HepG2 (cell line): ENCODE data around the gene ATP23. TPM values are rescaled to one million over a fixed set of nuclear protein-coding genes. Genes with fewer than 3 reads are reported as not detected.

Experiments
- ATAC-seq: fragments of 200-7000 bp; cut with Tn5 transposase; 3 replicates; pipeline ENCODE4 v1.9.1; 2020; ENCODE audit warnings: mild to moderate bottlenecking, moderate library complexity
- BruUV-seq: library from RNA; stranded (reverse); fragments of 400-500 nt; replicated peaks from 2 replicates; lab custom pipeline; 2021; lab: Mats Ljungman, UMichigan
- CTCF ChIA-PET: fragments of 300-600 bp; formaldehyde crosslinking; extraction: SDS; loops from one replicate; lab custom pipeline; 2021; ENCODE audit warnings: low total read pairs, inconsistent platforms, low intra/inter-chr PET ratio; lab: Yijun Ruan, JAX
- POLR2A ChIA-PET: fragments of 350-600 bp; sonication (Branson Sonifier 250); formaldehyde crosslinking; loops from one replicate; lab custom pipeline; 2020; ENCODE audit warnings: antibody characterized with exemption, inconsistent platforms; lab: Yijun Ruan, JAX
- DNase-seq: peaks from one replicate; pipeline ENCODE4 v3.0.0-alpha.2; 2015; ENCODE audit warnings: low spot score
- FAIRE-seq: peaks from 3 replicates; lab custom pipeline; 2011; peaks lifted over from hg19 to GRCh38; lab: Jason Lieb, UNC
- H2AFZ ChIP-seq: one replicate; pipeline ENCODE4 v1.6.1; 2011; ENCODE audit warnings: low read length, inconsistent platforms
- H3K27ac ChIP-seq: fragments of 300-600 bp; 3 replicates; pipeline ENCODE4 v1.8.0; 2011; ENCODE audit warnings: mixed run types, mild to moderate bottlenecking, mixed read lengths, low read length, inconsistent platforms; ENCODE audit not compliant: insufficient read depth; ENCODE audit errors: extremely low read length
- H3K27me3 ChIP-seq, 2 experiments: fragments of 200-600 bp in 1 of 2; 2 replicates in 1 of 2; 3 replicates in 1 of 2; pipeline versions ENCODE4 v1.6.0 to v1.8.0; 2011; ENCODE audit warnings: low read length in 2 of 2, mild to moderate bottlenecking in 2 of 2, moderate library complexity in 2 of 2, inconsistent platforms in 1 of 2; ENCODE audit not compliant: insufficient read depth in 2 of 2, control insufficient read depth in 1 of 2
- H3K36me3 ChIP-seq, 2 experiments: fragments of 200-600 bp in 1 of 2; replicated peaks in 1 of 2; 2 replicates in 1 of 2; 3 replicates in 1 of 2; pipeline versions ENCODE4 v1.5.1 to v1.8.0; 2011; ENCODE audit warnings: low read length in 2 of 2, inconsistent platforms in 1 of 2; ENCODE audit not compliant: insufficient read depth in 2 of 2, control insufficient read depth in 1 of 2
- H3K4me1 ChIP-seq: 2 replicates; pipeline ENCODE4 v1.5.1; 2012; ENCODE audit warnings: low read length, inconsistent platforms; ENCODE audit not compliant: insufficient read depth
- H3K4me2 ChIP-seq: 2 replicates; pipeline ENCODE4 v1.6.0; 2011; ENCODE audit warnings: low read depth, low read length, inconsistent platforms
- H3K4me3 ChIP-seq, 3 experiments: fragments of 200-600 bp in 1 of 3; sonication (generic), shearing (Covaris generic) in 1 of 3; replicated peaks in 1 of 3; 2 replicates each; pipeline ENCODE4 v1.5.1; 2011 to 2016; ENCODE audit warnings: low read length in 3 of 3, inconsistent platforms in 2 of 3, low read depth in 2 of 3, mild to moderate bottlenecking in 2 of 3, control low read depth in 1 of 3, mixed read lengths in 1 of 3; ENCODE audit not compliant: insufficient read depth in 1 of 3
- H3K79me2 ChIP-seq: one replicate; pipeline ENCODE4 v1.6.1; 2011; ENCODE audit warnings: low read length, inconsistent platforms; ENCODE audit not compliant: insufficient read depth
- H3K9ac ChIP-seq: 2 replicates; pipeline ENCODE4 v1.6.0; 2011; ENCODE audit warnings: mild to moderate bottlenecking, low read depth, low read length, inconsistent platforms; ENCODE audit not compliant: insufficient read depth
- H3K9me3 ChIP-seq: 2 replicates; pipeline ENCODE4 v1.5.1; 2012; ENCODE audit warnings: mild to moderate bottlenecking, low read length
- H4K20me1 ChIP-seq: 2 replicates; pipeline ENCODE4 v1.6.0; 2011; ENCODE audit warnings: inconsistent platforms, mild to moderate bottlenecking, low read length, moderate library complexity; ENCODE audit not compliant: insufficient read depth
- BCL6 ChIP-seq: IDR thresholded peaks from 2 replicates; pipeline ENCODE4 v1.6.1; 2016; ENCODE audit warnings: missing genetic modification reagents, missing compliant biosample characterization
- ZBTB42 ChIP-seq: sonication (generic); formaldehyde crosslinking; IDR thresholded peaks from 2 replicates; pipeline ENCODE4 v1.5.0; 2020; ENCODE audit warnings: mild to moderate bottlenecking, missing genetic modification reagents
- ZNF841 ChIP-seq: sonication (generic); formaldehyde crosslinking; IDR thresholded peaks from 2 replicates; pipeline ENCODE4 v1.8.1; 2023; ENCODE audit warnings: missing genetic modification reagents, borderline replicate concordance
- WGBS: methylation state at CpG from one replicate; pipeline ENCODE4 v1.1.6; 2017; ENCODE audit warnings: low lambda C conversion rate; 5-methylcytosine and 5-hydroxymethylcytosine counted together
- in situ Hi-C: cut with HindIII; loops from 2 replicates; pipeline ENCODE4 v1.10.0; 2017; ENCODE audit warnings: low pct_unique_long_range_greater_than_20kb; ENCODE audit not compliant: extremely low pct_ligation_motif_present
- intact Hi-C: fragments of 100-400 bp; cut with micrococcal nuclease; formaldehyde crosslinking; loops from one replicate; pipeline ENCODE4 v1.10.0; 2022; ENCODE audit not compliant: unreplicated experiment
- polyA plus RNA-seq, 8 experiments: library from polyadenylated mRNA; depleted of rRNA in 3 of 8; stranded (reverse) in 7 of 8; unstranded in 1 of 8; fragments of >200 nt; fragmentation: Illumina TruSeq in 4 of 8; extraction: Trizol in 4 of 8; gene quantifications; 2 replicates each; pipeline versions ENCODE4 v1.2.1 to v1.2.3, GENCODE V29; 2011 to 2016; ENCODE audit warnings: low read depth in 4 of 8, missing spikeins in 1 of 8, mixed read lengths in 1 of 8; ENCODE audit not compliant: insufficient read depth in 1 of 8
- total RNA-seq, 5 experiments: library from RNA; depleted of rRNA; stranded (reverse); fragments of >200 nt; fragmentation: Illumina TruSeq; extraction: Trizol; gene quantifications; 2 replicates each; pipeline ENCODE4 v1.2.3, GENCODE V29; 2016; ENCODE audit warnings: low read depth in 1 of 5
- TF ChIP-seq, protein P1 (sequence below): sonication (generic); formaldehyde crosslinking; IDR thresholded peaks from 2 replicates; pipeline ENCODE4 v1.8.0; 2023; ENCODE audit warnings: mild to moderate bottlenecking, missing genetic modification reagents

The ATP23 gene
- total and polyA plus RNA-seq, 2 of the 13 experiments (the other 11 are each of a cell fraction or from before 2014, with no cell fraction given), result 12.1 to 14.7 TPM

DNA sequence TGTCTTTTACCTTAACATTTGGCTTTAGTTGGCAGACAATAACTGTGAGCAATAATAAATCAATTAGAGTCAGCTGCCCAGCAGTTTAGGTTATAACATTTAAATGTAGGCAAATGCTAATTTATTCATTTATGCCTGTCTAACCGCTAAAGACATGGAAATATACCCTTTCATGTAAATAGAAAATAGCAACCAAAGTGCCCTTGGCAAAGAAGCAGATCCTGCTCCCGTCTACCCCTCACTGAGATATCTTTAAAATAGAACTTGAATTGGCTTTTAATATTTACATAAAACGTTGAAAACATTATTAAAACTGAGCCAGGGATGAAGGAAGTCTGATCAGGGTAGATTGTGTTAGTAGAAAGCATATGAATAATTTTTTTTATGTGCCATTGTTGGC is 67.3 kb downstream of the ATP23 start:
- intact Hi-C loops, result no loop called here
- no peak for ATAC-seq
- WGBS, result 0% methylated on average over 3 of the region's 3 CpGs
- FAIRE-seq, result no peak
- Histone ChIP-seq H3K27ac (no peak overlapping the region), H2AFZ (no peak overlapping the region), H3K9ac (no peak overlapping the region), H3K27me3 (no peaks in the 10 kb centered on the region), H4K20me1 (no peaks in the 10 kb centered on the region), H3K4me2 (no peak overlapping the region), H3K9me3 (no peaks in the 10 kb centered on the region), H3K79me2 (no peaks in the 10 kb centered on the region), H3K4me1 (no peaks in the 10 kb centered on the region), H3K36me3 (no peaks in the 10 kb centered on the region), H3K4me3 (no peak overlapping the region)
- ChIA-PET CTCF (no interaction called here), POLR2A (no interaction called here)
- in situ Hi-C loops, result no loop called here
- TF ChIP-seq, protein P1, sequence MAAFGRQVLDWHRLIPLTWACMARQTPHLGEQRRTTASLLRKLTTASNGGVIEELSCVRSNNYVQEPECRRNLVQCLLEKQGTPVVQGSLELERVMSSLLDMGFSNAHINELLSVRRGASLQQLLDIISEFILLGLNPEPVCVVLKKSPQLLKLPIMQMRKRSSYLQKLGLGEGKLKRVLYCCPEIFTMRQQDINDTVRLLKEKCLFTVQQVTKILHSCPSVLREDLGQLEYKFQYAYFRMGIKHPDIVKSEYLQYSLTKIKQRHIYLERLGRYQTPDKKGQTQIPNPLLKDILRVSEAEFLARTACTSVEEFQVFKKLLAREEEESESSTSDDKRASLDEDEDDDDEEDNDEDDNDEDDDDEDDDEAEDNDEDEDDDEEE (CRISPR knock-in tag), result no peak
- TF ChIP-seq BCL6 (no peak), ZBTB42 (CRISPR knock-in tag) (no peak), ZNF841 (no peak)
- no TSS peak for BruUV-seq
- no peak for DNase-seq

Other genes starting within 250 kb of the ATP23 start
- gene OS9, start 247.4 kb upstream of the ATP23 start, total RNA-seq (2016; rRNA removed; fragmentation: Illumina TruSeq; extraction: Trizol), result 51.7 and 156 TPM in 2 replicates
- 206 and 225 TPM in 2 replicates for gene OS9, start 247.4 kb upstream of the ATP23 start, polyA plus RNA-seq (2011; rRNA removed)
- gene AGAP2, start 202.8 kb upstream of the ATP23 start, total RNA-seq (2016; rRNA removed; fragmentation: Illumina TruSeq; extraction: Trizol), result 0.38 and 0.81 TPM in 2 replicates
- gene AGAP2, start 202.8 kb upstream of the ATP23 start, polyA plus RNA-seq (2011; rRNA removed), result 0.45 and 0.73 TPM in 2 replicates
- gene TSPAN31, start 196.5 kb upstream of the ATP23 start, total RNA-seq (2016; rRNA removed; fragmentation: Illumina TruSeq; extraction: Trizol), result 5.4 and 10.4 TPM in 2 replicates
- 24.6 and 27.3 TPM in 2 replicates for gene TSPAN31, start 196.5 kb upstream of the ATP23 start, polyA plus RNA-seq (2011; rRNA removed)
- 209 and 255 TPM in 2 replicates for gene CDK4, start 189.3 kb upstream of the ATP23 start, total RNA-seq (2016; rRNA removed; fragmentation: Illumina TruSeq; extraction: Trizol)
- gene CDK4, start 189.3 kb upstream of the ATP23 start, polyA plus RNA-seq (2011; rRNA removed), result 171 and 191 TPM in 2 replicates
- gene MARCHF9, start 186.5 kb upstream of the ATP23 start, total RNA-seq (2016; rRNA removed; fragmentation: Illumina TruSeq; extraction: Trizol), result 2.7 and 5.7 TPM in 2 replicates
- 9.6 and 14.5 TPM in 2 replicates for gene MARCHF9, start 186.5 kb upstream of the ATP23 start, polyA plus RNA-seq (2011; rRNA removed)
- 0.97 and 2.3 TPM in 2 replicates for gene CYP27B1, start 174.5 kb upstream of the ATP23 start, total RNA-seq (2016; rRNA removed; fragmentation: Illumina TruSeq; extraction: Trizol)
- 3.0 and 3.4 TPM in 2 replicates for gene CYP27B1, start 174.5 kb upstream of the ATP23 start, polyA plus RNA-seq (2011; rRNA removed)
- gene METTL1, start 169.5 kb upstream of the ATP23 start, total RNA-seq (2016; rRNA removed; fragmentation: Illumina TruSeq; extraction: Trizol), result 34.7 and 35.5 TPM in 2 replicates
- gene METTL1, start 169.5 kb upstream of the ATP23 start, polyA plus RNA-seq (2011; rRNA removed), result 36.9 and 38.3 TPM in 2 replicates
- gene EEF1AKMT3, start 169.0 kb upstream of the ATP23 start, total RNA-seq (2016; rRNA removed; fragmentation: Illumina TruSeq; extraction: Trizol), result 4.7 and 6.6 TPM in 2 replicates
- 10.8 and 11.4 TPM in 2 replicates for gene EEF1AKMT3, start 169.0 kb upstream of the ATP23 start, polyA plus RNA-seq (2011; rRNA removed)
- gene TSFM, start 158.8 kb upstream of the ATP23 start, total RNA-seq (2016; rRNA removed; fragmentation: Illumina TruSeq; extraction: Trizol), result 68.3 and 89.7 TPM in 2 replicates
- 24.0 and 29.8 TPM in 2 replicates for gene TSFM, start 158.8 kb upstream of the ATP23 start, polyA plus RNA-seq (2011; rRNA removed)
- 0.53 and 1.2 TPM in 2 replicates for gene AVIL, start 122.8 kb upstream of the ATP23 start, total RNA-seq (2016; rRNA removed; fragmentation: Illumina TruSeq; extraction: Trizol)
- 1.4 and 2.0 TPM in 2 replicates for gene AVIL, start 122.8 kb upstream of the ATP23 start, polyA plus RNA-seq (2011; rRNA removed)
- 38.1 and 42.4 TPM in 2 replicates for gene CTDSP2, start 94.8 kb upstream of the ATP23 start, total RNA-seq (2016; rRNA removed; fragmentation: Illumina TruSeq; extraction: Trizol)
- 82.5 and 91.3 TPM in 2 replicates for gene CTDSP2, start 94.8 kb upstream of the ATP23 start, polyA plus RNA-seq (2011; rRNA removed)